GM21529 (cell line): Measurements from ENCODE around the gene ARHGEF7.

Experiments used
- ATAC-seq: cut with Tn5 transposase; IDR thresholded peaks from one replicate; pipeline ENCODE4 v1.9.1; 2021; ENCODE audit not compliant: unreplicated experiment

The ARHGEF7 gene

GRCh38 chr13:111139452-111139851, 24.3 kb downstream of the ARHGEF7 start:
- no peak for ATAC-seq

GRCh38 chr13:111139873-111140561, 24.9 kb downstream of the ARHGEF7 start:
- no peak for ATAC-seq

DNA sequence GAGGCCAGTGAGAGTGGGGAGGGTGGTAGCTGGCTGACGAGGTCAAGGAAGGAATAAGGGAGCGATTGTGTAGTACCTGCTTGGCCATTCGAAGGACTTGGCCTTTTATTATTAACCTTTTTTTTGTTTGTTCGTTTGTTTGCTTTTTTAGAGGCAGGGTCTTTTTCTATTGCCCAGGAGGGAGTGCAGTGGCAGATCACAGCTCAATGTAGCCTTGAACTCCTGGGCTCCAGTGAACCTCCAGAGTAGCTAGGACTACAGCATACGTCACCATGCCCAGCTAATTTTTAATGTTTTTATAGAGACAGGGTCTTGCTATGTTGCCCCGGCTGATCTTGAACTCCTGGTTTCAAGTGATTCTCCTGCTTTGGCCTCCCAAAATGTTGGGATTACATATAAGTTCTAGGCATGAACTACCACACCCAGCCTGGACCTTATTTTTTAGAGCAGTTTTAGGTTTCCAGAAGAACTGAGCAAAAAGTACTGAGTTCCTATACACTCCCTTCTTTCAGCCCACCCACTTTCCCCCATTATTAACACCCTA, 25.5 kb downstream of the ARHGEF7 start:
- ATAC-seq = no peak

GRCh38 chr13:111142472-111142871, 27.4 kb downstream of the ARHGEF7 start:
- ATAC-seq = no peak

DNA sequence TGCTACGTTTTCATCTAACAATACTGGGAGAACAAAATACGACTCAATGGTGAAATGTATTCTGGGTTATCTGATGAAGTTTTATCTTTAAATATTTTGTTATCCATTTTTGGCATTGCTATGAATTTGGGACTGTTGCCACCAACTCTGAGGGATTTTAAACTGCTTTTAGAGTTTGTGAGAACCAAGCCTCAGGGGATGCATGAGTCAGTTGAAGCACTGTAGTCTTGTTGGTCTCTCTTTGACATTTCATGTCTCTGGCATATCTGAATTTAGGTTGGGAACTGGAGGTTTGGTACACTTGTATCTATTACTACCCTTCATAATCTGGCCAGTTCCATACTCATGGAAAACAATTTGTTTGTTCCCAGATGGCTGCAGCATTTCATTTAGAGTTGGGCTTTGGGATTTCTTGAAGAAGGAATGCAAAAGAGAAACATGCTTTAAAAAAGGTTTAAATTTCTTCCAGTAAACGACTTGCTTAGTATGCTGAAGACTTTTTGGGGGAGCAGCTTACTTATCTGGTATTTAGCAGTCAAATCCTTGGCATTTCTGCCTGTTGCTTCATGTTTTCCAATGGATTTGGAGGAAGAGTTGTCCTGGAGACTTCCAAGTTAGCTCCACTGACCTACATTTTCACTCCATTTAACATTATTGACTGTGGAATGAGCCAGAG, 28.9 kb downstream of the ARHGEF7 start:
- ATAC-seq = no peak

DNA sequence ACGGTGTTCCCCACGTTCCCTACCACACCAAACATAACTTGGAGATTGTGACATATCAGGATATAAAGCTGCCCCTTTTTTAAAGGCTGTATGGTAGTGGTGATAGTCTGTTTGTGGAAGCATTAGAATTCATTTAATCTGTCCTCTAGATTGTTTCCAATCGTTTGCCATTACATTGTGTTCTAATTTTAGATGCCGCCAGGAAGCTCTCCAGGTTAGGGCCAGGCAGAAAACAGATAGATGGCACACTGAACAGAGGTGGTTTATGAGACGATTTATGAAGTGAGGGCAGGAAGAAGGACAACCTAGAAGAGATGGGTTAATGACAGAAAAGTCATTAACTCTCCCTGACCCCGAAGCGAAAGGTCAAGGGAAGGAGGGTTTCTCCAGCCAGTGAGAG, 30.0 kb downstream of the ARHGEF7 start:
- no peak for ATAC-seq

- ATAC-seq = no peak
Observed at GRCh38 chr13:111145506-111145905, 30.4 kb downstream of the ARHGEF7 start.

- no peak for ATAC-seq
Observed at GRCh38 chr13:111152844-111153243, 37.7 kb downstream of the ARHGEF7 start.

- peak; percentile 89 for ATAC-seq
Observed at GRCh38 chr13:111153279-111153976, 38.3 kb downstream of the ARHGEF7 start.

DNA sequence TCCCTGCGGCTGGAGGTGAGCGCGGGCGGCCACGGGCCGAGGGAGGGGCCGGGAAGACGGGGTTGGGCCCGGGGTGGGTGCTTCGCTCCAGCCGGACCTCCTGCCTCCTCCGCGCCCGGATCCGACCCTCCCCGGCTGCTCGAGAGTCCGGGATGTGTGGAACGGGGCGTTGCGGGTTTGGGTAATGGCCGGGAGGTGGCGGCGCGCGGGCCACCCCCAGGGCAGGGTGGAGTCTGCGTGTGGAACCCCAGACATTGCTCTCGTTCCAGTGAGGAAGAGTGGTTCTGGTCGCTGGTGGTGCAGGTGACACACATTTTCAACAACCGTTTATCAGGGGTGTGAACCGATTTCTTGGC, 38.8 kb downstream of the ARHGEF7 start:
- ATAC-seq = peak; percentile 55

DNA sequence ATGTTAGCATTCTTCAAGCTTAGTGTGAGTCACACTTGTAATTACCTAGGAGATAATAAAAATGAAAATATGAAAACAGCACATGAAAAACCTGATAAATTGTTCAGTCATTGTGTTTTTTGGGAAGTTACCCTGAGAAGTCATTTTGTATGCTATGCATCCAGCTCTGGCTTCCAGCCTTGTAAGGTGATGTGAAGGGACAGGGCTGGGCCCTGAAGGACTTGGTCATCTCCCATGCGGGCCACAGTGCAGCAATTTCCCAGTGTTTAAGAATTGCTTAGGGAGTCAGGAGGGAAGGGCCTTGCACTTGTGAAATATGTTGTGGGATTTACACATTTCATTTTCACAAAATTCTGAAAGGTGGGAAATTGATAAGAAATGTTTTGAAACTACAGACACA, 41.3 kb downstream of the ARHGEF7 start:
- no peak for ATAC-seq

GRCh38 chr13:111158136-111158805, 43.2 kb downstream of the ARHGEF7 start:
- no peak for ATAC-seq

DNA sequence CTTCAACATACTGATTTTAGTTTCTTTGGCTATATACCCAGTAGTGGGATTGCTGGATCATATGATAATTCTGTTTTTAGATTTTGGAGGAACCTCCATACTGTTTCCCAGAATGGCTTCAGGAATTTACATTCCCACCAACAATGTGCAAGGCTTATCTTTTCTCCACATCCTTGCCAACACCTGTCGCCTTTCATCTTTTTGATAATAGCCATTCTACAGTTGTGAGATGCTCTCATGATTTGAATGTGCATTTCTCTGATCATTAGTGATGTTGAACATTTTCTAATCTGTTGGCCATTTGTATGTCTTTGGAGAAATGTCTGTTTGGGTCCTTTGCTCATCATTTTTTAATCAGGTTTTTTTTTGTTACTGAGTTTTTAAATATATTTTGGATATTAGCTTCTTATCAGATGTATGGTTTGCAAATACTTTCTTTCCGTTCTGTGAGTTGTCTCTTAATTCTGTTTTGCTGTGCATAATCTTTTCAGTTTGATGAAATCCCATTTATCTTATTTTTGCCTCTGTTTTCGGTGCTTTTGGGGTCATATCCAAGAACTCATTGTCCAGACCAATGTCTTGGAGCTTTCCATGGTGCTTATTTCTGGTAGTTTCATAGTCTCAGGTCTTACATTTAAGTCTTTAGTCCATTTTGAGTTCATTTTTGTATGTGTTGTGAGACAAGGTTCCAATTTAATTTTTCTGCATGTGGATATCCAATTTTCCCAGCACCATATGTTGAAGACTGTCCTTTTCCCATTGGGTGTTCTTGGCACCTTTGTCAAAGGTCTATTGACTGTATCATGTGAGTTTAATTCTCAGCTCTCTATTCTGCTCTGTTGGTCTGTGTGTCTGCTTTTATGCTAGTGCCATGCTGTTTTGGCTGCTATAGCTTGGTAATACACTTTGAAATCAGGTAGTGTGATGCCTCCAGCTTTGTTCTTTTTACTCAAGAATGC, 44.5 kb downstream of the ARHGEF7 start:
- ATAC-seq = no peak

GRCh38 chr13:111160648-111161047, 45.5 kb downstream of the ARHGEF7 start:
- no peak for ATAC-seq

GRCh38 chr13:111161601-111162600, 46.8 kb downstream of the ARHGEF7 start:
- ATAC-seq = peak; percentile 52

DNA sequence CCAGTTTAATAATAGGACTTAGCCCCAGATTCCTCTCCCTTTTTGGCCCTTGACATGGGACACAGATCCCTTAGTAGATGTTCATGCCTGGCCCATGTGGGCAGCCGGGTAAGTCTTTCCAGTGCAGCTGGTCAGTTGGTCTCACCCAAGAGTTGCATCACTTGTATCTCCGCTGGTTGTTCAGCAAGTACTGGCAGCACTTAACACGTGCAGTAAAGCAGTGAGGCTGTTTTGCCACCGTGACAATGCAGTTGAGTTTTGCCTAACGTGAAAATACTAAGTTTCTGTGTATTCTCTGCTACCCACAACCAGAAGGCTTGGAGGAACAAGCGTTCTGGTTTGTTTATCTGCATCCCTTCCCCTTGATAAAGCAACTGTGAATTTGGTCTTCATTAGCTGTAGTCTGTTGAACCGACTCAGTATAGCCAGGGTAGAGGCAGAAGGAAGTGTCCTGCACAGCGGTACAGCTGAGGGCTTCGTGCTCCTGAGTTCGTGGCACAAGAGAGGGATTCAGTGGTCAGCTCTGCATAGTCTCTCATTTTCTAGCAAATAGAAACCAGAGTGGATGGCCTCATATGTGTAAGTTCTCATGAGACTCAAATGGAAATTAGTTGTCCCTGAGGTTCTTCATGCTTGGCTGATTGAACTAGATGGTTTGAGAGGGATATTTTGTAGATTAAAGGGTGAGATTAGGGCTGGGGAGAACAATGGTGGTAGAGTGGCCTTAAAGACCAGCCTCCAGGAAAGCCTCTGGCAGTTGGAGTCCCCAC, 50.3 kb downstream of the ARHGEF7 start:
- peak; percentile 62 for ATAC-seq

DNA sequence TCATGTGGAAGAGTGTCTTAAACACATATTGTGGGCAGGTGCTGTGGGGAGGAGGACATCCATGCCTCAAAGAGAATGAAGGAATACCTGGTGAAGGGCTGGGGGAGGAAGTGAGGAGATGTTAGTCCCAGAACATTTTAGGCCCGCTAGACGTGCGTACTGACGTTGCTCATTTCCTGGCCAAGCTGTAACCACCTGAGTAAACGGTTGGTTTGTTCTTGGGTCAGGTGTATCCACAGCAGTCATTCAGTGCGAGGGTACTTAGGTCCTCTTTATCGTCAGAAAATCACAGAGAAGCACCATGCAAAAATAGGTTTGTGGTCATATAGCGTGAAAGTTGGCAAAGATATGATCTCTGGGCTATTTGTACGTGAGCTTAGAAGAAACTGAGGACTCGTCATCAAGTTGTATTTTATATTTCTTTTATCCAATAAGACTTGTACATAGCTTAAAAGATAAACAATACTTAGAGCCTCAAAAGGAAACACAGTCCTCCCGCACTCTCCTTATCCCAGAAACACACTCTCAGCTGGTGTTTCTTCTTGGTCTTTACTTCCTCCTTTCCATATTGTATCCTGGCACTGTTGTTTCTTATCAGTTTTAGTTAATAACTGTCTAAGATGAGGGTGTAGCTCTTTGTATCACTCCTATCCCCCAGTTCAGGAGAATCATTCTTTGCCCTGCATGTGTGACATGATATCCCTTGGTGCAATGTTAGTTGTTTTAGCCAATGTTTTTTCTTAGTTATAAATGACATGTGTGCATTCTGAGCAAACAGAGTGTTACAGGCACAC, 52.0 kb downstream of the ARHGEF7 start:
- ATAC-seq = no peak
